Measurements from ENCODE around the gene PPCDC. TPM values are rescaled to one million over a fixed set of nuclear protein-coding genes. Genes with fewer than 3 reads are reported as not detected.

The PPCDC gene
- total RNA-seq, 1 experiment from 2014 or later: 34.4 TPM

GRCh38 chr15:75025548-75026260 lies 2.3 kb downstream of the PPCDC start:
- DNase-seq: no peak
- no peaks in the 10 kb centered on the region for H3K27me3 ChIP-seq (ENCODE audit: control insufficient read depth, insufficient read depth, low read length)

GRCh38 chr15:75027551-75027950 lies 4.2 kb downstream of the PPCDC start:
- Histone ChIP-seq H3K4me3 (ENCODE audit: insufficient read depth, low read depth, low read length) (no peak overlapping the region), H3K27me3 (ENCODE audit: control insufficient read depth, insufficient read depth, low read length) (no peaks in the 10 kb centered on the region), H3K36me3 (replicated peaks; ENCODE audit: control insufficient read depth, insufficient read depth, low read length) (peaks cover 3% of the 10 kb centered on the region)
- DNase-seq: no peak

More at GRCh38 chr15:75025548-75026260, 2.3 kb downstream of the PPCDC start:
- no peak overlapping the region for H3K4me3 ChIP-seq (ENCODE audit: insufficient read depth, low read depth, low read length)
- H3K36me3 ChIP-seq (replicated peaks; ENCODE audit: control insufficient read depth, insufficient read depth, low read length): peaks cover 2% of the 10 kb centered on the region

- no peak for DNase-seq
- H3K27me3 ChIP-seq (ENCODE audit: control insufficient read depth, insufficient read depth, low read length): no peaks in the 10 kb centered on the region
- no peak overlapping the region for H3K4me3 ChIP-seq (ENCODE audit: insufficient read depth, low read depth, low read length)
- peaks cover 3% of the 10 kb centered on the region for H3K36me3 ChIP-seq (replicated peaks; ENCODE audit: control insufficient read depth, insufficient read depth, low read length)
Observed at GRCh38 chr15:75028991-75029377, 5.6 kb downstream of the PPCDC start.

- Histone ChIP-seq H3K36me3 (replicated peaks; ENCODE audit: control insufficient read depth, insufficient read depth, low read length) (peaks cover 3% of the 10 kb centered on the region), H3K27me3 (ENCODE audit: control insufficient read depth, insufficient read depth, low read length) (no peaks in the 10 kb centered on the region), H3K4me3 (ENCODE audit: insufficient read depth, low read depth, low read length) (no peak overlapping the region)
- DNase-seq: peak; percentile 90
Observed at GRCh38 chr15:75029378-75030022, 6.1 kb downstream of the PPCDC start.

GRCh38 chr15:75030023-75030413 lies 6.6 kb downstream of the PPCDC start:
- H3K27me3 ChIP-seq (ENCODE audit: control insufficient read depth, insufficient read depth, low read length): no peaks in the 10 kb centered on the region
- peaks cover 3% of the 10 kb centered on the region for H3K36me3 ChIP-seq (replicated peaks; ENCODE audit: control insufficient read depth, insufficient read depth, low read length)
- DNase-seq: no peak
- no peak overlapping the region for H3K4me3 ChIP-seq (ENCODE audit: insufficient read depth, low read depth, low read length)

GRCh38 chr15:75030424-75030823 lies 7.0 kb downstream of the PPCDC start:
- Histone ChIP-seq H3K36me3 (replicated peaks; ENCODE audit: control insufficient read depth, insufficient read depth, low read length) (peaks cover 3% of the 10 kb centered on the region), H3K27me3 (ENCODE audit: control insufficient read depth, insufficient read depth, low read length) (no peaks in the 10 kb centered on the region), H3K4me3 (ENCODE audit: insufficient read depth, low read depth, low read length) (no peak overlapping the region)
- no peak for DNase-seq

- H3K4me3 ChIP-seq (ENCODE audit: insufficient read depth, low read depth, low read length): no peak overlapping the region
- no peak for DNase-seq
- peaks cover 3% of the 10 kb centered on the region for H3K36me3 ChIP-seq (replicated peaks; ENCODE audit: control insufficient read depth, insufficient read depth, low read length)
- H3K27me3 ChIP-seq (ENCODE audit: control insufficient read depth, insufficient read depth, low read length): no peaks in the 10 kb centered on the region
Observed at GRCh38 chr15:75031848-75032247, 8.5 kb downstream of the PPCDC start.

GRCh38 chr15:75032395-75032794 lies 9.0 kb downstream of the PPCDC start:
- Histone ChIP-seq H3K4me3 (ENCODE audit: insufficient read depth, low read depth, low read length) (no peak overlapping the region), H3K27me3 (ENCODE audit: control insufficient read depth, insufficient read depth, low read length) (no peaks in the 10 kb centered on the region), H3K36me3 (replicated peaks; ENCODE audit: control insufficient read depth, insufficient read depth, low read length) (peaks cover 3% of the 10 kb centered on the region)
- DNase-seq: no peak

- Histone ChIP-seq H3K4me3 (ENCODE audit: insufficient read depth, low read depth, low read length) (no peak overlapping the region), H3K27me3 (ENCODE audit: control insufficient read depth, insufficient read depth, low read length) (no peaks in the 10 kb centered on the region), H3K36me3 (replicated peaks; ENCODE audit: control insufficient read depth, insufficient read depth, low read length) (peaks cover 3% of the 10 kb centered on the region)
- no peak for DNase-seq
Observed at GRCh38 chr15:75033809-75034208, 10.4 kb downstream of the PPCDC start.

- Histone ChIP-seq H3K4me3 (ENCODE audit: insufficient read depth, low read depth, low read length) (no peak overlapping the region), H3K27me3 (ENCODE audit: control insufficient read depth, insufficient read depth, low read length) (no peaks in the 10 kb centered on the region), H3K36me3 (replicated peaks; ENCODE audit: control insufficient read depth, insufficient read depth, low read length) (peaks cover 3% of the 10 kb centered on the region)
- no peak for DNase-seq
Observed at GRCh38 chr15:75034615-75035014, 11.2 kb downstream of the PPCDC start.

GRCh38 chr15:75036212-75036616 lies 12.8 kb downstream of the PPCDC start:
- Histone ChIP-seq H3K27me3 (ENCODE audit: control insufficient read depth, insufficient read depth, low read length) (no peaks in the 10 kb centered on the region), H3K36me3 (replicated peaks; ENCODE audit: control insufficient read depth, insufficient read depth, low read length) (no peaks in the 10 kb centered on the region), H3K4me3 (ENCODE audit: insufficient read depth, low read depth, low read length) (no peak overlapping the region)
- peak; percentile 88 for DNase-seq

- Histone ChIP-seq H3K36me3 (replicated peaks; ENCODE audit: control insufficient read depth, insufficient read depth, low read length) (no peaks in the 10 kb centered on the region; the same call in 1 of the 2 replicates), H3K4me3 (ENCODE audit: insufficient read depth, low read depth, low read length) (no peak overlapping the region), H3K27me3 (ENCODE audit: control insufficient read depth, insufficient read depth, low read length) (no peaks in the 10 kb centered on the region)
- DNase-seq: no peak
Observed at GRCh38 chr15:75037685-75038084, 14.3 kb downstream of the PPCDC start.

- no peak for DNase-seq
- Histone ChIP-seq H3K4me3 (ENCODE audit: insufficient read depth, low read depth, low read length) (no peak overlapping the region), H3K27me3 (ENCODE audit: control insufficient read depth, insufficient read depth, low read length) (no peaks in the 10 kb centered on the region), H3K36me3 (replicated peaks; ENCODE audit: control insufficient read depth, insufficient read depth, low read length) (no peaks in the 10 kb centered on the region; the same call in 1 of the 2 replicates)
Observed at GRCh38 chr15:75038231-75038630, 14.8 kb downstream of the PPCDC start.

- Histone ChIP-seq H3K4me3 (ENCODE audit: insufficient read depth, low read depth, low read length) (no peak overlapping the region), H3K36me3 (replicated peaks; ENCODE audit: control insufficient read depth, insufficient read depth, low read length) (peaks cover 1% of the 10 kb centered on the region), H3K27me3 (ENCODE audit: control insufficient read depth, insufficient read depth, low read length) (no peaks in the 10 kb centered on the region)
- DNase-seq: peak; percentile 83
Observed at GRCh38 chr15:75042730-75043508, 19.5 kb downstream of the PPCDC start.

Data from H7 (cell line).